Neural cell (in vitro differentiated cells): ENCODE measurements around the gene NUDT3. TPM values are rescaled to one million over a fixed set of nuclear protein-coding genes. Genes with fewer than 3 reads are reported as not detected.

Experiments used
- H2AFZ ChIP-seq: fragments of 200-600, 300-800 bp; sonication (generic), shearing (Covaris generic); 2 replicates; pipeline ENCODE4 v1.6.0; 2014; ENCODE audit warnings: low read depth, mild to moderate bottlenecking, antibody characterized with exemption, low read length, moderate library complexity
- H3F3A ChIP-seq: fragments of 200-600 bp; shearing (Covaris generic); 2 replicates; pipeline ENCODE4 v1.6.1; 2016; ENCODE audit warnings: mild to moderate bottlenecking, moderate library complexity, mixed read lengths, antibody characterized with exemption, low read length; ENCODE audit not compliant: insufficient read depth, poor library complexity, severe bottlenecking
- H3K27ac ChIP-seq: fragments of 200-600, 300-800 bp; sonication (generic), shearing (Covaris generic); 2 replicates; pipeline ENCODE4 v1.5.1; 2014; ENCODE audit warnings: mild to moderate bottlenecking, low read length, moderate library complexity
- H3K27me3 ChIP-seq: fragments of 300-800, 200-600 bp; sonication (generic), shearing (Covaris generic); 2 replicates; pipeline ENCODE4 v1.6.0; 2014; ENCODE audit warnings: mild to moderate bottlenecking, low read depth, low read length, moderate library complexity; ENCODE audit not compliant: insufficient read depth
- H3K36me3 ChIP-seq: fragments of 300-800, 200-600 bp; sonication (generic), shearing (Covaris generic); 2 replicates; pipeline ENCODE4 v1.5.1; 2014; ENCODE audit warnings: mild to moderate bottlenecking, antibody characterized with exemption, low read length, moderate library complexity; ENCODE audit not compliant: insufficient read depth
- H3K4me2 ChIP-seq: fragments of 300-800, 200-600 bp; sonication (generic), shearing (Covaris generic); 2 replicates; pipeline ENCODE4 v1.6.0; 2014; ENCODE audit warnings: mild to moderate bottlenecking, low read length
- H3K4me3 ChIP-seq: fragments of 300-800, 200-600 bp; sonication (generic), shearing (Covaris generic); 2 replicates; pipeline ENCODE4 v1.5.1; 2014; ENCODE audit warnings: mild to moderate bottlenecking, low read length, moderate library complexity
- H3K79me2 ChIP-seq: fragments of 200-600 bp; shearing (Covaris generic); replicated peaks from 2 replicates; pipeline ENCODE4 v1.6.0; 2014; ENCODE audit warnings: mild to moderate bottlenecking, low read length, moderate library complexity; ENCODE audit not compliant: insufficient read depth
- H3K9ac ChIP-seq: fragments of 300-800, 200-600 bp; sonication (generic), shearing (Covaris generic); 2 replicates; pipeline ENCODE4 v1.6.1; 2016; ENCODE audit warnings: mild to moderate bottlenecking, low read length, mixed read lengths
- H3K9me2 ChIP-seq: fragments of 200-600 bp; shearing (Covaris generic); 2 replicates; pipeline ENCODE4 v1.6.1; 2016; ENCODE audit warnings: mild to moderate bottlenecking, low read length, mixed read lengths; ENCODE audit not compliant: insufficient read depth
- H3K9me3 ChIP-seq: fragments of 200-600, 300-800 bp; sonication (generic), shearing (Covaris generic); 2 replicates; pipeline ENCODE4 v1.6.1; 2016; ENCODE audit warnings: mild to moderate bottlenecking, mixed run types, low read length, moderate library complexity, mixed read lengths
- H4K20me1 ChIP-seq: fragments of 200-600 bp; shearing (Covaris generic); 2 replicates; pipeline ENCODE4 v1.6.1; 2016; ENCODE audit warnings: mild to moderate bottlenecking, mixed run types; ENCODE audit not compliant: insufficient read depth
- EP300 ChIP-seq: fragments of 450-650 bp; conservative IDR thresholded peaks from 2 replicates; pipeline ENCODE4 v1.6.1; 2014; ENCODE audit warnings: antibody characterized with exemption, mild to moderate bottlenecking, moderate library complexity; ENCODE audit not compliant: poor library complexity, severe bottlenecking
- EZH2 ChIP-seq: fragments of 200-600, 300-800 bp; shearing (Covaris generic), sonication (generic); IDR thresholded peaks from 2 replicates; pipeline ENCODE4 v1.6.1; 2014; ENCODE audit warnings: antibody characterized with exemption, low read length, borderline replicate concordance, mild to moderate bottlenecking; ENCODE audit not compliant: insufficient read depth, poor library complexity, severe bottlenecking
- MXI1 ChIP-seq: fragments of 450-650 bp; conservative IDR thresholded peaks from 2 replicates; pipeline ENCODE4 v1.6.1; 2014; ENCODE audit warnings: antibody characterized with exemption, mild to moderate bottlenecking; ENCODE audit not compliant: poor library complexity, severe bottlenecking
- POLR2AphosphoS5 ChIP-seq: IDR thresholded peaks from 2 replicates; pipeline ENCODE4 v1.6.1; 2012
- RAD21 ChIP-seq: fragments of 450-650 bp; conservative IDR thresholded peaks from 2 replicates; pipeline ENCODE4 v1.6.1; 2014; ENCODE audit warnings: antibody characterized with exemption, mild to moderate bottlenecking, moderate library complexity
- SMC3 ChIP-seq: fragments of 450-650 bp; conservative IDR thresholded peaks from 2 replicates; pipeline ENCODE4 v1.6.1; 2014; ENCODE audit warnings: antibody characterized with exemption, mild to moderate bottlenecking, moderate library complexity; ENCODE audit not compliant: poor library complexity
- TAF1 ChIP-seq: IDR thresholded peaks from 2 replicates; pipeline ENCODE4 v1.6.1; 2012; ENCODE audit warnings: low read depth
- polyA plus RNA-seq: library from polyadenylated mRNA; depleted of rRNA; stranded (reverse); fragments of >200 nt; gene quantifications from 2 replicates; pipeline ENCODE4 v1.2.3, GENCODE V29; 2014
- TF ChIP-seq, protein P1 (sequence below): fragments of 450-650 bp; IDR thresholded peaks from 2 replicates; pipeline ENCODE4 v1.5.1; 2014; ENCODE audit warnings: antibody characterized with exemption, mild to moderate bottlenecking, moderate library complexity; ENCODE audit not compliant: poor library complexity, severe bottlenecking
- TF ChIP-seq, protein P2 (sequence below): IDR thresholded peaks from 2 replicates; pipeline ENCODE4 v1.6.1; 2012; ENCODE audit warnings: borderline replicate concordance

The NUDT3 gene
- polyA plus RNA-seq, 1 donor from 2014 or later = 80.2 TPM

GRCh38 chr6:34388421-34388820 is 4.0 kb downstream of the NUDT3 start:
- H3K79me2 ChIP-seq = peaks cover 80% of the 10 kb centered on the region
- no peak overlapping the region for H3K27ac ChIP-seq
- no peak for TF ChIP-seq SMC3
- TF ChIP-seq, protein P1, sequence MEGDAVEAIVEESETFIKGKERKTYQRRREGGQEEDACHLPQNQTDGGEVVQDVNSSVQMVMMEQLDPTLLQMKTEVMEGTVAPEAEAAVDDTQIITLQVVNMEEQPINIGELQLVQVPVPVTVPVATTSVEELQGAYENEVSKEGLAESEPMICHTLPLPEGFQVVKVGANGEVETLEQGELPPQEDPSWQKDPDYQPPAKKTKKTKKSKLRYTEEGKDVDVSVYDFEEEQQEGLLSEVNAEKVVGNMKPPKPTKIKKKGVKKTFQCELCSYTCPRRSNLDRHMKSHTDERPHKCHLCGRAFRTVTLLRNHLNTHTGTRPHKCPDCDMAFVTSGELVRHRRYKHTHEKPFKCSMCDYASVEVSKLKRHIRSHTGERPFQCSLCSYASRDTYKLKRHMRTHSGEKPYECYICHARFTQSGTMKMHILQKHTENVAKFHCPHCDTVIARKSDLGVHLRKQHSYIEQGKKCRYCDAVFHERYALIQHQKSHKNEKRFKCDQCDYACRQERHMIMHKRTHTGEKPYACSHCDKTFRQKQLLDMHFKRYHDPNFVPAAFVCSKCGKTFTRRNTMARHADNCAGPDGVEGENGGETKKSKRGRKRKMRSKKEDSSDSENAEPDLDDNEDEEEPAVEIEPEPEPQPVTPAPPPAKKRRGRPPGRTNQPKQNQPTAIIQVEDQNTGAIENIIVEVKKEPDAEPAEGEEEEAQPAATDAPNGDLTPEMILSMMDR = no peak
- TF ChIP-seq, protein P2, sequence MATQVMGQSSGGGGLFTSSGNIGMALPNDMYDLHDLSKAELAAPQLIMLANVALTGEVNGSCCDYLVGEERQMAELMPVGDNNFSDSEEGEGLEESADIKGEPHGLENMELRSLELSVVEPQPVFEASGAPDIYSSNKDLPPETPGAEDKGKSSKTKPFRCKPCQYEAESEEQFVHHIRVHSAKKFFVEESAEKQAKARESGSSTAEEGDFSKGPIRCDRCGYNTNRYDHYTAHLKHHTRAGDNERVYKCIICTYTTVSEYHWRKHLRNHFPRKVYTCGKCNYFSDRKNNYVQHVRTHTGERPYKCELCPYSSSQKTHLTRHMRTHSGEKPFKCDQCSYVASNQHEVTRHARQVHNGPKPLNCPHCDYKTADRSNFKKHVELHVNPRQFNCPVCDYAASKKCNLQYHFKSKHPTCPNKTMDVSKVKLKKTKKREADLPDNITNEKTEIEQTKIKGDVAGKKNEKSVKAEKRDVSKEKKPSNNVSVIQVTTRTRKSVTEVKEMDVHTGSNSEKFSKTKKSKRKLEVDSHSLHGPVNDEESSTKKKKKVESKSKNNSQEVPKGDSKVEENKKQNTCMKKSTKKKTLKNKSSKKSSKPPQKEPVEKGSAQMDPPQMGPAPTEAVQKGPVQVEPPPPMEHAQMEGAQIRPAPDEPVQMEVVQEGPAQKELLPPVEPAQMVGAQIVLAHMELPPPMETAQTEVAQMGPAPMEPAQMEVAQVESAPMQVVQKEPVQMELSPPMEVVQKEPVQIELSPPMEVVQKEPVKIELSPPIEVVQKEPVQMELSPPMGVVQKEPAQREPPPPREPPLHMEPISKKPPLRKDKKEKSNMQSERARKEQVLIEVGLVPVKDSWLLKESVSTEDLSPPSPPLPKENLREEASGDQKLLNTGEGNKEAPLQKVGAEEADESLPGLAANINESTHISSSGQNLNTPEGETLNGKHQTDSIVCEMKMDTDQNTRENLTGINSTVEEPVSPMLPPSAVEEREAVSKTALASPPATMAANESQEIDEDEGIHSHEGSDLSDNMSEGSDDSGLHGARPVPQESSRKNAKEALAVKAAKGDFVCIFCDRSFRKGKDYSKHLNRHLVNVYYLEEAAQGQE = no peak
- no peak for TF ChIP-seq EP300
- no peak for TF ChIP-seq TAF1
- TF ChIP-seq EZH2 = no peak
- TF ChIP-seq MXI1 = no peak
- TF ChIP-seq RAD21 = no peak
- no peak for TF ChIP-seq POLR2AphosphoS5
- no peaks in the 10 kb centered on the region for H3F3A ChIP-seq
- H3K9me3 ChIP-seq = no peaks in the 10 kb centered on the region
- no peak overlapping the region for H2AFZ ChIP-seq
- H3K27me3 ChIP-seq = no peaks in the 10 kb centered on the region
- H3K9me2 ChIP-seq = no peaks in the 10 kb centered on the region
- no peak overlapping the region for H3K9ac ChIP-seq
- peaks cover 4% of the 10 kb centered on the region for H4K20me1 ChIP-seq
- peak overlapping the region; percentile 37 for H3K4me3 ChIP-seq
- no peak overlapping the region for H3K4me2 ChIP-seq
- H3K36me3 ChIP-seq = no peaks in the 10 kb centered on the region

DNA sequence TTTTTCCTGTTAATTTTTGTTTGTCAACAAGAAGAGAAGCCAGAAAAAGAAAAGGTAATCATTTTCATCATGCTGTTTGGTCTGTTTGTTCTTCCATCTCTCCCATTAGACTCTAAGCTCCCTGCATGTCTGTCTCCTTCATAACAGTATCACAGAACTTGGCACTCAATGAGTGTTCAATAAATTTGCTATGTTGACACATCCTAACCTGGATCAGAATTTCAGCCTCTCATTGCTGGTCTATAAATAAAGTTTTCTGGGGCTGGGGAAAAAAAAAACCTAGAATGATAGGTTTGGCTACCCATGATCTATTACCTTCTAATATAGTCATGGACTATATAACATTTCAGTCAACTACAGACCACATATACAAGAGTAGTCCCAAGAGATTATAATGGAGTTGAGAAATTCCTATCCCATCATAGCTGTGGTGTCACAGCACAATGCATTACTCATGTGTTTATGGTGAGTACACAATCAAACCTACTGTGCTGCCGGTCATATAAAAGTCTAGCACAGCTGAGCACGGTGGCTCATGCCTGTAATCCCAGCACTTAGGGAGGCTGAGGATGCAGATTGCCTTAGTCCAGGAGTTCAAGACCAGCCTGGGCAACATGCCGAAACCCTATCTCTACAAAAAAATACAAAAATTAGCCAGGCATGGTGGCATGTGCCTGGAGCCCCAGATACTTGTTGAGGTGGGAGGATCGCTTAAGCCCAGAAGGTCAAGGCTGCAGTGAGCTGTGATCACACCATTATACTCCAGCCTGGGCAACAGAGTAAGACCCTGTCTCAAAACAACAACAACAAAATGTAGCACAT is 5.9 kb downstream of the NUDT3 start:
- Histone ChIP-seq H2AFZ (no peak overlapping the region), H3K9me3 (no peaks in the 10 kb centered on the region), H3K27me3 (no peaks in the 10 kb centered on the region), H3K4me3 (no peak overlapping the region), H3F3A (no peaks in the 10 kb centered on the region), H4K20me1 (peaks cover 4% of the 10 kb centered on the region), H3K9me2 (no peaks in the 10 kb centered on the region), H3K36me3 (no peaks in the 10 kb centered on the region), H3K27ac (no peak overlapping the region), H3K79me2 (peaks cover 89% of the 10 kb centered on the region), H3K4me2 (no peak overlapping the region), H3K9ac (no peak overlapping the region)
- TF ChIP-seq, protein P2 = no peak
- TF ChIP-seq EP300 = no peak
- no peak for TF ChIP-seq EZH2
- TF ChIP-seq RAD21 = no peak
- no peak for TF ChIP-seq MXI1
- TF ChIP-seq SMC3 = no peak
- TF ChIP-seq, protein P1 = no peak
- TF ChIP-seq TAF1 = no peak
- no peak for TF ChIP-seq POLR2AphosphoS5
